Endothelial cell of umbilical vein (primary cell): ENCODE measurements around the gene ALDH1A3. TPM values are rescaled to one million over a fixed set of nuclear protein-coding genes. Genes with fewer than 3 reads are reported as not detected.

ENCODE experiments used
- BruUV-seq: library from RNA; stranded (reverse); fragments of 400-500 nt; replicated peaks from 2 replicates; lab custom pipeline; 2021; lab: Mats Ljungman, UMichigan
- CTCF ChIA-PET: fragments of 300-600, 350-600 bp; sonication (Branson Sonifier 250); formaldehyde crosslinking; loops from one replicate; lab custom pipeline; 2021; ENCODE audit warnings: antibody characterized with exemption, inconsistent platforms; lab: Charles Lee
- POLR2A ChIA-PET: fragments of 300-600, 350-600 bp; sonication (Branson Sonifier 250); formaldehyde crosslinking; loops from one replicate; lab custom pipeline; 2021; ENCODE audit warnings: antibody characterized with exemption, inconsistent platforms; lab: Charles Lee
- DNase-seq: peaks from one replicate; pipeline ENCODE4 v3.0.0-alpha.2; 2011; ENCODE audit warnings: low read depth, low spot score
- FAIRE-seq: peaks from 2 replicates; lab custom pipeline; 2011; peaks lifted over from hg19 to GRCh38; lab: Jason Lieb, UNC
- H2AFZ ChIP-seq: 2 replicates; pipeline ENCODE4 v1.6.0; 2012; ENCODE audit warnings: low read depth, low read length, control low read depth, inconsistent platforms
- H3K27ac ChIP-seq: 2 replicates; pipeline ENCODE4 v1.5.1; 2011; ENCODE audit warnings: low read depth, mild to moderate bottlenecking, control low read depth, low read length, moderate library complexity; ENCODE audit not compliant: insufficient read depth
- H3K27me3 ChIP-seq, 2 experiments: 2 replicates each; pipeline versions ENCODE4 v1.6.0 to v1.6.1; 2011; ENCODE audit warnings: low read length in 2 of 2, mixed read lengths in 1 of 2; ENCODE audit not compliant: control insufficient read depth in 2 of 2, insufficient read depth in 2 of 2
- H3K36me3 ChIP-seq, 2 experiments: 2 replicates in 1 of 2; 3 replicates in 1 of 2; pipeline ENCODE4 v1.5.1; 2011; ENCODE audit warnings: low read length in 2 of 2, mild to moderate bottlenecking in 1 of 2, moderate library complexity in 1 of 2; ENCODE audit not compliant: control insufficient read depth in 2 of 2, insufficient read depth in 2 of 2; ENCODE audit errors: extremely low read depth in 1 of 2
- H3K4me1 ChIP-seq: 3 replicates; pipeline ENCODE4 v1.5.1; 2011; ENCODE audit warnings: mild to moderate bottlenecking, low read length; ENCODE audit not compliant: control insufficient read depth, insufficient read depth; ENCODE audit errors: extremely low read depth
- H3K4me2 ChIP-seq: 2 replicates; pipeline ENCODE4 v1.6.1; 2011; ENCODE audit warnings: low read length, control low read depth, mixed read lengths; ENCODE audit not compliant: insufficient read depth
- H3K4me3 ChIP-seq, 3 experiments: fragments of 200-600 bp in 1 of 3; sonication (generic), shearing (Covaris generic) in 1 of 3; replicated peaks in 1 of 3; 2 replicates each; pipeline ENCODE4 v1.5.1; 2011 to 2016; ENCODE audit warnings: control low read depth in 3 of 3, low read length in 3 of 3, mild to moderate bottlenecking in 2 of 3, inconsistent platforms in 1 of 3, low read depth in 1 of 3, moderate library complexity in 1 of 3; ENCODE audit not compliant: insufficient read depth in 1 of 3
- H3K79me2 ChIP-seq: 2 replicates; pipeline ENCODE4 v1.6.0; 2012; ENCODE audit warnings: low read length, inconsistent platforms; ENCODE audit not compliant: control insufficient read depth, insufficient read depth
- H3K9ac ChIP-seq: replicated peaks from 2 replicates; pipeline ENCODE3; 2011; ENCODE audit warnings: low read length, control low read depth; ENCODE audit not compliant: insufficient read depth; ENCODE audit errors: extremely low read depth
- H3K9me1 ChIP-seq: replicated peaks from 3 replicates; pipeline ENCODE4 v1.6.0; 2011; ENCODE audit warnings: mild to moderate bottlenecking, low read length; ENCODE audit not compliant: control insufficient read depth, insufficient read depth; ENCODE audit errors: extremely low read depth
- H3K9me3 ChIP-seq: replicated peaks from 2 replicates; pipeline ENCODE4 v1.5.1; 2012; ENCODE audit warnings: low read length, inconsistent platforms; ENCODE audit not compliant: control insufficient read depth, insufficient read depth
- H4K20me1 ChIP-seq: replicated peaks from 2 replicates; pipeline ENCODE3; 2011; ENCODE audit warnings: mild to moderate bottlenecking, low read length; ENCODE audit not compliant: control insufficient read depth, insufficient read depth; ENCODE audit errors: extremely low read depth
- EZH2 ChIP-seq: IDR thresholded peaks from 2 replicates; pipeline ENCODE4 v1.6.1; 2012; ENCODE audit warnings: borderline replicate concordance, low read depth, mild to moderate bottlenecking, moderate library complexity, low read length, inconsistent platforms; ENCODE audit not compliant: severe bottlenecking
- FOS ChIP-seq: IDR thresholded peaks from 2 replicates; pipeline ENCODE4 v1.6.1; 2011; ENCODE audit warnings: mild to moderate bottlenecking, low read length, moderate library complexity, borderline replicate concordance; ENCODE audit not compliant: insufficient read depth
- GATA2 ChIP-seq: IDR thresholded peaks from 2 replicates; pipeline ENCODE4 v1.7.0; 2011; ENCODE audit warnings: low read depth, mild to moderate bottlenecking, moderate library complexity, mixed read lengths, low read length; ENCODE audit not compliant: insufficient read length, insufficient read depth
- JUN ChIP-seq: IDR thresholded peaks from 2 replicates; pipeline ENCODE4 v1.6.1; 2011; ENCODE audit warnings: borderline replicate concordance, low read depth; ENCODE audit not compliant: insufficient read length, insufficient read depth
- MYC ChIP-seq: IDR thresholded peaks from one replicate; pipeline ENCODE4 v1.6.1; 2011; ENCODE audit warnings: mild to moderate bottlenecking, low read depth, low read length
- POLR2A ChIP-seq: IDR thresholded peaks from 2 replicates; pipeline ENCODE4 v1.6.1; 2012; ENCODE audit warnings: low read depth, mild to moderate bottlenecking, control low read depth, low read length
- POLR2AphosphoS5 ChIP-seq: IDR thresholded peaks from 2 replicates; pipeline ENCODE4 v1.6.1; 2012; ENCODE audit warnings: low read depth, mild to moderate bottlenecking, control low read depth, low read length, moderate library complexity; ENCODE audit not compliant: insufficient read depth
- dilution Hi-C: fragments of 300-500 bp; cut with MboI; formaldehyde crosslinking; loops from one replicate; pipeline ENCODE4 v1.15.0; 2019; ENCODE audit warnings: low sequenced_read_pairs; ENCODE audit not compliant: extremely low pct_ligation_motif_present
- intact Hi-C: fragments of 100-400 bp; cut with micrococcal nuclease; formaldehyde crosslinking; loops from one replicate; pipeline ENCODE4 v1.10.0; 2022
- polyA plus RNA-seq, 4 experiments: library from polyadenylated mRNA; depleted of rRNA in 3 of 4; stranded (reverse) in 3 of 4; unstranded in 1 of 4; fragments of >200 nt; gene quantifications; 2 replicates each; pipeline versions ENCODE4 v1.2.1 to v1.2.3, GENCODE V29; 2011 to 2012; ENCODE audit warnings: missing spikeins in 1 of 4
- total RNA-seq: library from RNA; stranded (reverse); gene quantifications from 2 replicates; pipeline ENCODE4 v1.2.3, GENCODE V29; 2021
- TF ChIP-seq, protein P1 (sequence below), 2 donors: IDR thresholded peaks; 1 replicate in 1 of 2; 2 replicates in 1 of 2; pipeline ENCODE4 v1.5.1; 2011; ENCODE audit warnings: low read length in 2 of 2, mild to moderate bottlenecking in 2 of 2, moderate library complexity in 2 of 2, control low read depth in 1 of 2, inconsistent platforms in 1 of 2, low read depth in 1 of 2; ENCODE audit not compliant: insufficient read depth in 1 of 2; ENCODE audit errors: extremely low read depth in 1 of 2
- TF ChIP-seq, protein P2 (sequence below): IDR thresholded peaks from 2 replicates; pipeline ENCODE4 v1.6.1; 2011; ENCODE audit not compliant: insufficient read depth, insufficient read length

ALDH1A3 gene
- total and polyA plus RNA-seq, 2 donors (not counting 3 experiments of a cell fraction or from before 2014, with no cell fraction given) = 2.8 to 5.8 TPM

GRCh38 chr15:100898152-100898490 is 18.5 kb downstream of the ALDH1A3 start:
- H3K27me3 ChIP-seq = no peaks in the 10 kb centered on the region
- intact Hi-C loops = no loop called here
- no peak for FAIRE-seq
- H3K4me2 ChIP-seq = no peak overlapping the region
- TF ChIP-seq GATA2 = no peak
- TF ChIP-seq FOS = no peak
- TF ChIP-seq, protein P1, sequence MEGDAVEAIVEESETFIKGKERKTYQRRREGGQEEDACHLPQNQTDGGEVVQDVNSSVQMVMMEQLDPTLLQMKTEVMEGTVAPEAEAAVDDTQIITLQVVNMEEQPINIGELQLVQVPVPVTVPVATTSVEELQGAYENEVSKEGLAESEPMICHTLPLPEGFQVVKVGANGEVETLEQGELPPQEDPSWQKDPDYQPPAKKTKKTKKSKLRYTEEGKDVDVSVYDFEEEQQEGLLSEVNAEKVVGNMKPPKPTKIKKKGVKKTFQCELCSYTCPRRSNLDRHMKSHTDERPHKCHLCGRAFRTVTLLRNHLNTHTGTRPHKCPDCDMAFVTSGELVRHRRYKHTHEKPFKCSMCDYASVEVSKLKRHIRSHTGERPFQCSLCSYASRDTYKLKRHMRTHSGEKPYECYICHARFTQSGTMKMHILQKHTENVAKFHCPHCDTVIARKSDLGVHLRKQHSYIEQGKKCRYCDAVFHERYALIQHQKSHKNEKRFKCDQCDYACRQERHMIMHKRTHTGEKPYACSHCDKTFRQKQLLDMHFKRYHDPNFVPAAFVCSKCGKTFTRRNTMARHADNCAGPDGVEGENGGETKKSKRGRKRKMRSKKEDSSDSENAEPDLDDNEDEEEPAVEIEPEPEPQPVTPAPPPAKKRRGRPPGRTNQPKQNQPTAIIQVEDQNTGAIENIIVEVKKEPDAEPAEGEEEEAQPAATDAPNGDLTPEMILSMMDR (IDR thresholded peaks at IDR 0.05; ENCODE audit: extremely low read depth in 1 of 2, insufficient read depth in 1 of 2, low read depth in 1 of 2, low read length in 2 of 2) = no peak
- TF ChIP-seq POLR2AphosphoS5 = no peak
- TF ChIP-seq MYC = no peak
- TF ChIP-seq, protein P2, sequence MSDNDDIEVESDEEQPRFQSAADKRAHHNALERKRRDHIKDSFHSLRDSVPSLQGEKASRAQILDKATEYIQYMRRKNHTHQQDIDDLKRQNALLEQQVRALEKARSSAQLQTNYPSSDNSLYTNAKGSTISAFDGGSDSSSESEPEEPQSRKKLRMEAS = no peak
- no peak for TF ChIP-seq EZH2
- no peak for TF ChIP-seq JUN
- no peak for TF ChIP-seq POLR2A
- no peak for DNase-seq
- no peak overlapping the region for H3K27ac ChIP-seq
- CTCF ChIA-PET = interaction anchor here (1.2 to 3.4 kb wide), 2 partner anchors 9 to 110 kb away, joined by 3 to 14 read pairs; no protein-coding TSS in a partner anchor
- H3K4me3 ChIP-seq = no peak overlapping the region
- no peaks in the 10 kb centered on the region for H3K9me3 ChIP-seq
- no peaks in the 10 kb centered on the region for H3K79me2 ChIP-seq
- dilution Hi-C loops = no loop called here
- H3K9ac ChIP-seq = no peak overlapping the region
- POLR2A ChIA-PET = no interaction called here
- H3K4me1 ChIP-seq = peaks cover 27% of the 10 kb centered on the region
- H3K9me1 ChIP-seq = no peaks in the 10 kb centered on the region
- H4K20me1 ChIP-seq = no peaks in the 10 kb centered on the region
- H2AFZ ChIP-seq = no peak overlapping the region
- no peaks in the 10 kb centered on the region for H3K36me3 ChIP-seq
- BruUV-seq = no TSS peak
